ENCODE results near the gene METTL13. TPM values are rescaled to one million over a fixed set of nuclear protein-coding genes. Genes with fewer than 3 reads are reported as not detected.

The METTL13 gene
- total and polyA plus RNA-seq, 2 of the 4 experiments (the other 2 are of a cell fraction): 25.1 to 26.3 TPM

GRCh38 chr1:171740356-171740863 lies 41.0 kb upstream of the METTL13 start:
- H3K4me3 ChIP-seq (ENCODE audit: insufficient read depth, low read depth, low read length): peak overlapping the region; percentile 92; the same call in 1 of the 2 replicates
- H3K9me1 ChIP-seq (ENCODE audit: insufficient read depth, low read length): peaks cover 3% of the 10 kb centered on the region; the same call in 1 of the 2 replicates
- no peaks in the 10 kb centered on the region for H3K27me3 ChIP-seq (ENCODE audit: control insufficient read depth, insufficient read depth, low read length)
- H4K5ac ChIP-seq (ENCODE audit: low read depth, low read length): no peak overlapping the region
- H2BK20ac ChIP-seq (ENCODE audit: low read depth, low read length): no peak overlapping the region
- BruUV-seq (replicated peaks): no TSS peak
- peaks cover 18 to 34% of the 10 kb centered on the region in 2 experiments for H3K79me1 ChIP-seq (ENCODE audit: low read depth in 1 of 2, low read length in 2 of 2)
- H4K8ac ChIP-seq (ENCODE audit: low read depth in 2 of 2, low read length in 2 of 2): no peak overlapping the region
- H3K9ac ChIP-seq (ENCODE audit: low read depth, low read length): peak overlapping the region; percentile 13; the same call in 1 of the 2 replicates
- TF ChIP-seq, protein P1, sequence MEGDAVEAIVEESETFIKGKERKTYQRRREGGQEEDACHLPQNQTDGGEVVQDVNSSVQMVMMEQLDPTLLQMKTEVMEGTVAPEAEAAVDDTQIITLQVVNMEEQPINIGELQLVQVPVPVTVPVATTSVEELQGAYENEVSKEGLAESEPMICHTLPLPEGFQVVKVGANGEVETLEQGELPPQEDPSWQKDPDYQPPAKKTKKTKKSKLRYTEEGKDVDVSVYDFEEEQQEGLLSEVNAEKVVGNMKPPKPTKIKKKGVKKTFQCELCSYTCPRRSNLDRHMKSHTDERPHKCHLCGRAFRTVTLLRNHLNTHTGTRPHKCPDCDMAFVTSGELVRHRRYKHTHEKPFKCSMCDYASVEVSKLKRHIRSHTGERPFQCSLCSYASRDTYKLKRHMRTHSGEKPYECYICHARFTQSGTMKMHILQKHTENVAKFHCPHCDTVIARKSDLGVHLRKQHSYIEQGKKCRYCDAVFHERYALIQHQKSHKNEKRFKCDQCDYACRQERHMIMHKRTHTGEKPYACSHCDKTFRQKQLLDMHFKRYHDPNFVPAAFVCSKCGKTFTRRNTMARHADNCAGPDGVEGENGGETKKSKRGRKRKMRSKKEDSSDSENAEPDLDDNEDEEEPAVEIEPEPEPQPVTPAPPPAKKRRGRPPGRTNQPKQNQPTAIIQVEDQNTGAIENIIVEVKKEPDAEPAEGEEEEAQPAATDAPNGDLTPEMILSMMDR (conservative IDR thresholded peaks at IDR 0.05; ENCODE audit: low read depth, low read length): no peak
- peak; percentile 73 for TF ChIP-seq MAFK (IDR thresholded peaks at IDR 0.05; ENCODE audit: low read depth, low read length)
- no peak overlapping the region for H2BK120ac ChIP-seq (ENCODE audit: low read depth, low read length)
- no peak overlapping the region for H2AK5ac ChIP-seq (ENCODE audit: low read depth, low read length)
- H3K27ac ChIP-seq (ENCODE audit: insufficient read depth, low read length): peak overlapping the region; percentile 29; the same call in 1 of the 2 replicates
- DNase-seq: peak; percentile 33
- no peak overlapping the region for H3K4ac ChIP-seq (ENCODE audit: low read depth, low read length)
- H2BK5ac ChIP-seq (ENCODE audit: low read depth, low read length, poor library complexity, severe bottlenecking): peak overlapping the region; percentile 72
- intact Hi-C loops (cut with micrococcal nuclease) (loop anchor here (5.0 kb wide), 1 partner anchor 242 kb away; no protein-coding TSS in a partner anchor), dilution Hi-C loops (cut with HindIII; ENCODE audit: low sequenced_read_pairs, unreplicated experiment) (no loop called here), in situ Hi-C loops (cut with MboI; ENCODE audit: low sequenced_read_pairs) (no loop called here)
- ChIA-PET CTCF (interaction anchor here (1.4 kb wide), 1 partner anchor 96 kb away, joined by 4 read pairs; no protein-coding TSS in a partner anchor), POLR2A (ENCODE audit: unreplicated experiment) (interaction anchor here (0.6 to 1.1 kb wide), 3 partner anchors 9 to 72 kb away, joined by 3 to 4 read pairs (median 3); no protein-coding TSS in a partner anchor)
- H3K4me1 ChIP-seq (ENCODE audit: control insufficient read depth, insufficient read depth, low read length): peaks cover 8% of the 10 kb centered on the region; the same call in 1 of the 2 replicates
- H2AK9ac ChIP-seq (replicated peaks; ENCODE audit: low read depth, low read length, poor library complexity): no peak overlapping the region
- H3K14ac ChIP-seq (replicated peaks; ENCODE audit: low read depth, low read length): no peak overlapping the region
- H3K36me3 ChIP-seq (ENCODE audit: control insufficient read depth, insufficient read depth, low read length): peaks cover 15% of the 10 kb centered on the region
- 0 out of 2 replicates have a peak overlapping the region, but pooled peaks have one; percentile 20 for H3K23ac ChIP-seq (ENCODE audit: low read depth, low read length)
- no peak overlapping the region for H2AFZ ChIP-seq (replicated peaks; ENCODE audit: low read length, poor library complexity)
- no CpG with 5 or more reads among the region's 2 CpGs for WGBS, 2 experiments (ENCODE audit: extremely low coverage in 2 of 2, insufficient read length in 1 of 2)
- no peak overlapping the region; the same call in 1 of the 2 replicates for H3K18ac ChIP-seq (ENCODE audit: low read depth, low read length)
- no peak overlapping the region for H2BK15ac ChIP-seq (ENCODE audit: low read depth, low read length)
- no peak overlapping the region for H3K56ac ChIP-seq (ENCODE audit: extremely low read depth, insufficient read depth, low read length)
- H3K9me3 ChIP-seq (ENCODE audit: control insufficient read depth, insufficient read depth, low read length): no peaks in the 10 kb centered on the region
- no peak overlapping the region for H4K91ac ChIP-seq (ENCODE audit: insufficient read depth, low read depth, low read length)
- peak overlapping the region; percentile 98 for H3K4me2 ChIP-seq (ENCODE audit: low read depth, low read length)
- no peaks in the 10 kb centered on the region; the same call in 1 of the 2 replicates for H4K20me1 ChIP-seq (ENCODE audit: insufficient read depth, low read length)
- ATAC-seq (ENCODE audit: low read depth): no peak
